HepG2 (cell line): Measurements from ENCODE around the gene JMJD6. TPM values are rescaled to one million over a fixed set of nuclear protein-coding genes. Genes with fewer than 3 reads are reported as not detected.

Source experiments
- DMAP1 ChIP-seq: IDR thresholded peaks from 2 replicates; pipeline ENCODE4 v1.6.1; 2016
- DNMT1 ChIP-seq: sonication (generic); formaldehyde crosslinking; IDR thresholded peaks from 2 replicates; pipeline ENCODE4 v1.5.1; 2020; ENCODE audit warnings: mild to moderate bottlenecking, missing genetic modification reagents
- E2F5 ChIP-seq: sonication (generic); formaldehyde crosslinking; conservative IDR thresholded peaks from 2 replicates; pipeline ENCODE4 v1.4.0; 2020; ENCODE audit warnings: missing genetic modification reagents
- GABPA ChIP-seq, 2 experiments: IDR thresholded peaks; 2 replicates each; pipeline ENCODE4 v1.6.1; 2011 to 2016; ENCODE audit warnings: low read depth in 2 of 2, low read length in 1 of 2, missing biosample characterization in 1 of 2, missing genetic modification characterization in 1 of 2
- NCOA2 ChIP-seq: sonication (generic); formaldehyde crosslinking; IDR thresholded peaks from 2 replicates; pipeline ENCODE4 v1.8.0; 2022; ENCODE audit warnings: inconsistent platforms
- NR2C2 ChIP-seq: sonication (generic); formaldehyde crosslinking; IDR thresholded peaks from 2 replicates; pipeline ENCODE4 v1.4.0; 2020; ENCODE audit warnings: missing genetic modification reagents, mild to moderate bottlenecking, moderate library complexity, borderline replicate concordance
- NR2F1 ChIP-seq, 2 experiments: fragments of 450-650 bp in 1 of 2; formaldehyde crosslinking in 1 of 2; IDR thresholded peaks; 2 replicates each; pipeline versions ENCODE4 v1.5.0 to v1.6.1; 2016 to 2020; ENCODE audit warnings: mild to moderate bottlenecking in 1 of 2, missing compliant biosample characterization in 1 of 2, missing genetic modification reagents in 1 of 2, moderate library complexity in 1 of 2
- REST ChIP-seq, 2 experiments: IDR thresholded peaks; 2 replicates each; pipeline ENCODE4 v1.6.1; 2011 to 2012; ENCODE audit warnings: low read length in 2 of 2, borderline replicate concordance in 1 of 2, low read depth in 1 of 2, mild to moderate bottlenecking in 1 of 2, moderate library complexity in 1 of 2
- SP1 ChIP-seq, 2 experiments: fragments of 450-650 bp in 1 of 2; sonication (generic) in 1 of 2; formaldehyde crosslinking in 1 of 2; IDR thresholded peaks; 2 replicates each; pipeline versions ENCODE4 v1.4.0 to v1.6.1; 2016 to 2020; ENCODE audit warnings: missing genetic modification reagents in 1 of 2
- ZGPAT ChIP-seq: IDR thresholded peaks from 2 replicates; pipeline ENCODE4 v1.6.1; 2016; ENCODE audit warnings: mild to moderate bottlenecking
- ZNF407 ChIP-seq: sonication (generic); formaldehyde crosslinking; IDR thresholded peaks from one replicate; pipeline ENCODE4 v1.5.1; 2020; ENCODE audit warnings: mild to moderate bottlenecking, missing genetic modification reagents; ENCODE audit errors: not compliant biosample characterization
- ZNF546 ChIP-seq: sonication (generic); formaldehyde crosslinking; conservative IDR thresholded peaks from 2 replicates; pipeline ENCODE4 v1.8.1; 2023; ENCODE audit warnings: mild to moderate bottlenecking, missing genetic modification reagents
- ZNF598 ChIP-seq: sonication (generic); formaldehyde crosslinking; IDR thresholded peaks from 2 replicates; pipeline ENCODE4 v1.5.1; 2020; ENCODE audit warnings: mild to moderate bottlenecking, missing genetic modification reagents, borderline replicate concordance
- polyA plus RNA-seq, 8 experiments: library from polyadenylated mRNA; depleted of rRNA in 3 of 8; stranded (reverse) in 7 of 8; unstranded in 1 of 8; fragments of >200 nt; fragmentation: Illumina TruSeq in 4 of 8; extraction: Trizol in 4 of 8; gene quantifications; 2 replicates each; pipeline versions ENCODE4 v1.2.1 to v1.2.3, GENCODE V29; 2011 to 2016; ENCODE audit warnings: low read depth in 4 of 8, missing spikeins in 1 of 8, mixed read lengths in 1 of 8; ENCODE audit not compliant: insufficient read depth in 1 of 8
- total RNA-seq, 5 experiments: library from RNA; depleted of rRNA; stranded (reverse); fragments of >200 nt; fragmentation: Illumina TruSeq; extraction: Trizol; gene quantifications; 2 replicates each; pipeline ENCODE4 v1.2.3, GENCODE V29; 2016; ENCODE audit warnings: low read depth in 1 of 5

JMJD6 gene
- total and polyA plus RNA-seq, 2 of the 13 experiments (the other 11 are each of a cell fraction or from before 2014, with no cell fraction given) = 33.6 to 41.0 TPM

- TF ChIP-seq REST (IDR thresholded peaks at IDR 0.05; ENCODE audit: borderline replicate concordance in 1 of 2, low read depth in 1 of 2, low read length in 2 of 2) (no peak), E2F5 (CRISPR knock-in tag) (no peak), ZNF407 (CRISPR knock-in tag) (no peak), DMAP1 (CRISPR knock-in tag) (peak; percentile 90), NR2F1 (CRISPR knock-in tag; IDR thresholded peaks at IDR 0.05) (no peak), DNMT1 (CRISPR knock-in tag) (peak; percentile 83; the same call in 1 of the 2 replicates), GABPA (IDR thresholded peaks at IDR 0.05; ENCODE audit: low read depth, low read length) (peak; percentile 42), GABPA (CRISPR knock-in tag; IDR thresholded peaks at IDR 0.05; ENCODE audit: low read depth) (no peak), ZNF546 (no peak; the same call in 1 of the 2 replicates), ZGPAT (CRISPR knock-in tag) (peak; percentile 93), NR2C2 (CRISPR knock-in tag) (no peak; the same call in 1 of the 2 replicates), ZNF598 (0 out of 2 replicates have a peak, but pooled peaks have one; percentile 17), SP1 (IDR thresholded peaks at IDR 0.05) (peak; percentile 31; the same call in 1 of the 2 replicates), SP1 (CRISPR knock-in tag; IDR thresholded peaks at IDR 0.05) (no peak; the same call in 1 of the 2 replicates), NCOA2 (CRISPR knock-in tag) (no peak)
Measured at GRCh38 chr17:76737676-76738467, 11.5 kb upstream of the JMJD6 start, which contains the start of gene MFSD11 (continued).
